ENCODE results near the gene MAST4.

MAST4 gene

GRCh38 chr5:67009028-67009427 lies 412.8 kb downstream of the MAST4 start:
- no peak for DNase-seq (ENCODE audit: low read depth in 4 of 4, low spot score in 1 of 4)

- DNase-seq (ENCODE audit: low read depth in 4 of 4, low spot score in 1 of 4) = peak in 1 of 4 experiments; percentile 26
Measured at GRCh38 chr5:67010684-67011409, 414.7 kb downstream of the MAST4 start.

- DNase-seq (ENCODE audit: low read depth in 4 of 4, low spot score in 1 of 4) = no peak
Measured at GRCh38 chr5:67011422-67011821, 415.2 kb downstream of the MAST4 start.

- no peak for DNase-seq (ENCODE audit: low read depth in 4 of 4, low spot score in 1 of 4)
Measured at GRCh38 chr5:67012171-67012570, 416.0 kb downstream of the MAST4 start.

GRCh38 chr5:67013719-67014118 lies 417.5 kb downstream of the MAST4 start:
- DNase-seq (ENCODE audit: low read depth in 4 of 4, low spot score in 1 of 4) = no peak

GRCh38 chr5:67014191-67014590 lies 418.0 kb downstream of the MAST4 start:
- DNase-seq (ENCODE audit: low read depth in 4 of 4, low spot score in 1 of 4) = no peak

- no peak for DNase-seq (ENCODE audit: low read depth in 4 of 4, low spot score in 1 of 4)
Measured at GRCh38 chr5:67014957-67015400, 418.8 kb downstream of the MAST4 start.

GRCh38 chr5:67015541-67016191 lies 419.5 kb downstream of the MAST4 start:
- DNase-seq (ENCODE audit: low read depth in 4 of 4, low spot score in 1 of 4) = no peak

GRCh38 chr5:67019065-67019845 lies 423.1 kb downstream of the MAST4 start:
- DNase-seq (ENCODE audit: low read depth in 4 of 4, low spot score in 1 of 4) = no peak

GRCh38 chr5:67020096-67020615 lies 424.0 kb downstream of the MAST4 start:
- no peak for DNase-seq (ENCODE audit: low read depth in 4 of 4, low spot score in 1 of 4)

GRCh38 chr5:67021031-67021430 lies 424.8 kb downstream of the MAST4 start:
- no peak for DNase-seq (ENCODE audit: low read depth in 4 of 4, low spot score in 1 of 4)

GRCh38 chr5:67021521-67021920 lies 425.3 kb downstream of the MAST4 start:
- no peak for DNase-seq (ENCODE audit: low read depth in 4 of 4, low spot score in 1 of 4)

- no peak for DNase-seq (ENCODE audit: low read depth in 4 of 4, low spot score in 1 of 4)
Measured at GRCh38 chr5:67021962-67022361, 425.8 kb downstream of the MAST4 start.

GRCh38 chr5:67025457-67025856 lies 429.3 kb downstream of the MAST4 start:
- DNase-seq (ENCODE audit: low read depth in 4 of 4, low spot score in 1 of 4) = no peak

GRCh38 chr5:67026278-67026677 lies 430.1 kb downstream of the MAST4 start:
- no peak for DNase-seq (ENCODE audit: low read depth in 4 of 4, low spot score in 1 of 4)

GRCh38 chr5:67027171-67027570 lies 431.0 kb downstream of the MAST4 start:
- DNase-seq (ENCODE audit: low read depth in 4 of 4, low spot score in 1 of 4) = no peak

GRCh38 chr5:67028371-67028770 lies 432.2 kb downstream of the MAST4 start:
- no peak for DNase-seq (ENCODE audit: low read depth in 4 of 4, low spot score in 1 of 4)

GRCh38 chr5:67028941-67029340 lies 432.7 kb downstream of the MAST4 start:
- no peak for DNase-seq (ENCODE audit: low read depth in 4 of 4, low spot score in 1 of 4)

- no peak for DNase-seq (ENCODE audit: low read depth in 4 of 4, low spot score in 1 of 4)
Measured at GRCh38 chr5:67029481-67029880, 433.3 kb downstream of the MAST4 start.

GRCh38 chr5:67030289-67031056 lies 434.3 kb downstream of the MAST4 start:
- no peak for DNase-seq (ENCODE audit: low read depth in 4 of 4, low spot score in 1 of 4)

GRCh38 chr5:67031057-67031443 lies 434.9 kb downstream of the MAST4 start:
- DNase-seq (ENCODE audit: low read depth in 4 of 4, low spot score in 1 of 4) = no peak

Data from stimulated activated CD4-positive, alpha-beta T cell treated with anti-CD3 and anti-CD28 coated beads, Interleukin-1b, Interleukin-23, amount 100 ng/mL, for 24 hours (primary cell).